AG09319 (cell line): ENCODE results near the gene PARD3.

Source experiments
- DNase-seq: peaks from one replicate; pipeline ENCODE4 v3.0.0-alpha.2; 2010; ENCODE audit warnings: low read depth; ENCODE audit errors: extremely low read depth
- CTCF ChIP-seq: IDR thresholded peaks from 2 replicates; pipeline ENCODE4 v1.5.1; 2011; ENCODE audit warnings: low read depth, mild to moderate bottlenecking, inconsistent platforms, low read length, moderate library complexity

The PARD3 gene

GRCh38 chr10:34723750-34724149 lies 91.3 kb downstream of the PARD3 start:
- TF ChIP-seq CTCF: peak; percentile 61
- peak; percentile 45 for DNase-seq

DNA sequence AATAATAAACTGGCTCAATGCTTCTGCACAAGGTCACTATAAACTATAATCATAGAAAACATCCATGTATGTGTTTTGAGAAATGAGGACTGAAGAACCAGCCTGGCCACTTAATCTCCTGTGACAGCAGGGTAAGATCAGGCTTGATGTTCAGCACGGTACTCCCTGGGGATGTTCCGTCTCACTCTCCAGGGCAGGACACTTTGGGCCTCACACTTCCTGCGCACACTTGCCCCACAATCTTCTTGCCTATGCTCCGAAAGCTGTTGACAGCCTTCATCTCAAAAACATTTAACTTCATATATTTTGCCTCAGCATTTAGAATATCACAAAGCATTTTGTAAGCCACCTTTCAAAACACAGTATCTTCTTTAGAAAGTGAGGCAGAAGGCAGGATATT lies 92.7 kb downstream of the PARD3 start:
- DNase-seq: no peak
- no peak for TF ChIP-seq CTCF

- DNase-seq: no peak
- TF ChIP-seq CTCF: no peak
These were observed 93.8 kb downstream of the PARD3 start for GRCh38 chr10:34721208-34721840.

DNA sequence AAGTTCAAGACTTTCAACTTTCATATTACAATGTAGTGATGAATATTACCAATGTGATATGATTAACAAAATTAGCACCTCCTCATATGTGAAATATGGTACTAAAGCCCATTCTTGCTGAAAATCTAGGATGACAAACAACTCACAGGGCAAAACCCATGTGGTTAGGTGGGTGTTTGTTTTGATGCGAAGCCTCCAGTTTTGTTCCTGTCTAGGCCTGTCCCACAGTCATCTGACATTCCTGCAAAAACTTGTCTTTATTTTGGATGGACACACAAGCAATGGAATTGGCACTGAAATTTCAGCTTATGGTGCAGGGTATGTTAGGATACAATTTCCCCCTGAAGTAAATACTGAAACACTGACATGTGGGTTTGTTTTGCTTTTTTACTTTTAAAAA lies 95.3 kb downstream of the PARD3 start:
- DNase-seq: no peak
- no peak for TF ChIP-seq CTCF

DNA sequence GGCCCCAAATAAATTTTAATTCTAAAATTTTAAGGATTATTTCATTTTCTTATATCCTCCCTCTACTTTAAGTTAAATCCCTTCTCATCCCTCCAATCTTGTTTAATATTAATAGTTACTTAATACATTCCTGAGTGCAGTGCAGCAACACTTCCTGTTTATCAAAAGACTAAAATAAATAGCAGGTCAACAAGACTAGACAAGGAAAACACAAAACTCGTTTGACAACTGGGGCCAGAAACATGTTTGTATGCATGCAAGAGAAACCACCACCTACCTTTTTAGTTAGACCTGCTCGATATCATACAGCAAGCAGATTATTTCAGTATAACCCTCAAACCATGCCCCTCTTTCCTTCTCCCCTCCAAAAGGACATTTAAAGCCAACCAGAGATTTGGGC lies 95.8 kb downstream of the PARD3 start:
- no peak for TF ChIP-seq CTCF
- DNase-seq: no peak

DNA sequence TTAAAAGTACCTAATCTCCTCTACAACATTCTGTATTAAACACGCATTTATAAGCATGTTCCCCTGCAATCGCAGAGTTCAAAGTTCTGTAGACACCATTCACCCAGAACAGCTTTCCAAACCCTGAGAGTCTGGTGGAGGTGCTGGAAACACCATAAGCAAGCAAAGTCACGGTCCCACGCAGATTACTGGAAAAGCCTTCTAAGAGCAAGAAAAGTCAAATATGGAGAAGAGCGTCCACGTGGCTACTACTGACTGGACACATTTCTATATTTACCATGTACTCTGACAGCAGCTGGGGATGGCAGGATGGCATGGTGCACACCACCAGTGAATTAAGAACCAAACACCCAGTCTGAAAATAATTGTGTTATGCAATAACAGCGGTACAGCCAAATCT lies 97.7 kb downstream of the PARD3 start:
- no peak for TF ChIP-seq CTCF
- no peak for DNase-seq

DNA sequence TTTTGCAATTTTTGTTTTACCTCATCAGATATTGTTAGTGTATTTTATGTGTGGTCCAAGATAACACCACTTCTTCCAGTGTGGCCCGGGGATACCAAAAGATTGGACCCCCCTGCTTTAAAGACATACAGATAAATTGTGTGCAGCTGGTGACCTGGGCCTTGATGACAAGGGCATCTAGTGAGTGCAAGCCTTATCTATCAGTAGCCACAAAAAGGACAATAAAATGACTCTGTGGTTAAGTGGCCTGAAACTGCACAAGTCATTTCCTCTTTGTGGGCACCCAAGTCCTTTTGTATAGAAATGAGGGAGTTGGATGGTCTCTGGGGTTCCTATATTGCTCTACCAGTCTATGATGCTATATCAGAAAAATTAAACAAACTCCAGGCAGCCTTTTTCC lies 98.1 kb downstream of the PARD3 start:
- TF ChIP-seq CTCF: no peak
- DNase-seq: no peak
